GM18519 (cell line): ENCODE results near the gene OR10Z1.

Experiments
- ATAC-seq: cut with Tn5 transposase; IDR thresholded peaks from one replicate; pipeline ENCODE4 v1.9.1; 2021; ENCODE audit warnings: mild to moderate bottlenecking, moderate library complexity; ENCODE audit not compliant: unreplicated experiment, low FRiP score

OR10Z1 gene

GRCh38 chr1:158604968-158605367 is at the start of gene OR10Z1:
Gene OR10Z1, plus strand, starts transcription at chr1:158605268. Its CDS starts 1,171 bp downstream, at chr1:158606439.
- no peak for ATAC-seq

- no peak for ATAC-seq
These were observed 45.4 kb upstream of the OR10Z1 start for GRCh38 chr1:158559696-158560095.

GRCh38 chr1:158563853-158564252 is 41.2 kb upstream of the OR10Z1 start:
- no peak for ATAC-seq

GRCh38 chr1:158564608-158565007 is 40.5 kb upstream of the OR10Z1 start:
- no peak for ATAC-seq

- ATAC-seq: no peak
These were observed 34.6 kb upstream of the OR10Z1 start, which contains the start of gene OR6P1 for GRCh38 chr1:158570480-158570879. Gene OR6P1, minus strand, starts transcription at chr1:158570580. Its CDS starts 6,976 bp downstream, at chr1:158563604.

- ATAC-seq: no peak
These were observed 32.8 kb upstream of the OR10Z1 start for GRCh38 chr1:158572226-158572625.

GRCh38 chr1:158577561-158577960 is 27.5 kb upstream of the OR10Z1 start:
- ATAC-seq: no peak

GRCh38 chr1:158579733-158580132 is 25.3 kb upstream of the OR10Z1 start, which contains the start of gene OR10X1:
Gene OR10X1, minus strand, starts transcription at chr1:158579899. Its CDS starts 0 bp downstream, at chr1:158579899.
- ATAC-seq: no peak

- no peak for ATAC-seq
These were observed 21.1 kb upstream of the OR10Z1 start for GRCh38 chr1:158583962-158584361.

- ATAC-seq: no peak
These were observed 18.1 kb upstream of the OR10Z1 start for GRCh38 chr1:158586942-158587341.

GRCh38 chr1:158600735-158601134 is 4.3 kb upstream of the OR10Z1 start:
- no peak for ATAC-seq

GRCh38 chr1:158607296-158607695 is 2.2 kb downstream of the OR10Z1 start:
- no peak for ATAC-seq

- ATAC-seq: no peak
These were observed 6.8 kb downstream of the OR10Z1 start for GRCh38 chr1:158611916-158612315.

GRCh38 chr1:158613764-158614163 is 8.7 kb downstream of the OR10Z1 start:
- no peak for ATAC-seq

- ATAC-seq: no peak
These were observed 33.1 kb downstream of the OR10Z1 start for GRCh38 chr1:158638146-158638545.

GRCh38 chr1:158638904-158639303 is 33.8 kb downstream of the OR10Z1 start:
- no peak for ATAC-seq

- no peak for ATAC-seq
These were observed 39.4 kb downstream of the OR10Z1 start for GRCh38 chr1:158644449-158644848.

GRCh38 chr1:158646465-158646864 is 41.4 kb downstream of the OR10Z1 start:
- ATAC-seq: no peak

- no peak for ATAC-seq
These were observed 44.0 kb downstream of the OR10Z1 start for GRCh38 chr1:158649052-158649451.

GRCh38 chr1:158652721-158653334 is 47.8 kb downstream of the OR10Z1 start:
- no peak for ATAC-seq

GRCh38 chr1:158654086-158654485 is 49.0 kb downstream of the OR10Z1 start:
- ATAC-seq: no peak

GRCh38 chr1:158654571-158654970 is 49.5 kb downstream of the OR10Z1 start:
- ATAC-seq: no peak
